Left ventricle myocardium inferior (tissue), 1 donor: ENCODE data around the gene RHOU. TPM values are rescaled to one million over a fixed set of nuclear protein-coding genes. Genes with fewer than 3 reads are reported as not detected.

Experiments used
- DNase-seq: peaks from one replicate; pipeline ENCODE4 v3.0.0-alpha.2; 2020
- H3K27ac ChIP-seq: fragments of 200-600 bp; replicated peaks from 2 replicates; pipeline ENCODE4 v1.8.0; 2021
- H3K27me3 ChIP-seq: fragments of 200-600 bp; 2 replicates; pipeline ENCODE4 v1.8.0; 2021; ENCODE audit warnings: low read depth
- H3K36me3 ChIP-seq: fragments of 200-600 bp; 2 replicates; pipeline ENCODE4 v1.8.0; 2021
- H3K4me1 ChIP-seq: fragments of 200-600 bp; 2 replicates; pipeline ENCODE4 v1.8.0; 2021
- H3K4me3 ChIP-seq: fragments of 200-600 bp; 2 replicates; pipeline ENCODE4 v1.8.0; 2021; ENCODE audit warnings: mild to moderate bottlenecking, moderate library complexity
- H3K9me3 ChIP-seq: fragments of 200-600 bp; replicated peaks from 2 replicates; pipeline ENCODE4 v1.8.0; 2021
- CTCF ChIP-seq: fragments of 200-600 bp; IDR thresholded peaks from 2 replicates; pipeline ENCODE4 v1.8.0; 2021; ENCODE audit warnings: antibody characterized with exemption, mild to moderate bottlenecking, borderline replicate concordance
- intact Hi-C: fragments of 100-400 bp; cut with micrococcal nuclease; formaldehyde crosslinking; loops from one replicate; pipeline ENCODE4 v1.11.0; 2022
- total RNA-seq: library from RNA; stranded (reverse); fragmentation: NEBNext Ultra II Directional; extraction: Animal tissue kit (Norgen Biotek cat#: 25700); gene quantifications from one replicate; pipeline ENCODE4 v1.2.1, GENCODE V29; 2021
- donor health status: DM: no; HTN: yes; CAD: no; lungs with severe emphysema.

The RHOU gene
- total RNA-seq, 1 donor from 2014 or later: 5.1 TPM

GRCh38 chr1:228794173-228794572 is 58.9 kb downstream of the RHOU start:
- DNase-seq: no peak
- no peak for TF ChIP-seq CTCF
- intact Hi-C loops: no loop called here
- H3K9me3 ChIP-seq: peaks cover 6% of the 10 kb centered on the region
- H3K27ac ChIP-seq: no peak overlapping the region
- no peaks in the 10 kb centered on the region for H3K36me3 ChIP-seq
- H3K4me1 ChIP-seq: no peaks in the 10 kb centered on the region
- peaks cover 58% of the 10 kb centered on the region for H3K27me3 ChIP-seq
- no peak overlapping the region for H3K4me3 ChIP-seq

GRCh38 chr1:228794810-228795209 is 59.5 kb downstream of the RHOU start:
- Histone ChIP-seq H3K4me1 (no peaks in the 10 kb centered on the region), H3K27ac (no peak overlapping the region), H3K4me3 (no peak overlapping the region), H3K27me3 (peaks cover 58% of the 10 kb centered on the region), H3K9me3 (peaks cover 6% of the 10 kb centered on the region), H3K36me3 (no peaks in the 10 kb centered on the region)
- intact Hi-C loops: no loop called here
- DNase-seq: no peak
- no peak for TF ChIP-seq CTCF

- no peak overlapping the region for H3K4me3 ChIP-seq
- no peak for DNase-seq
- H3K36me3 ChIP-seq: no peaks in the 10 kb centered on the region
- H3K27me3 ChIP-seq: peaks cover 54% of the 10 kb centered on the region
- H3K27ac ChIP-seq: no peak overlapping the region
- H3K9me3 ChIP-seq: peaks cover 6% of the 10 kb centered on the region
- no peak for TF ChIP-seq CTCF
- intact Hi-C loops: no loop called here
- H3K4me1 ChIP-seq: no peaks in the 10 kb centered on the region
Measured at GRCh38 chr1:228795596-228795995, 60.3 kb downstream of the RHOU start.

Other genes with a start within 250 kb of the RHOU start
- gene RNF187, start 248.1 kb upstream of the RHOU start, total RNA-seq: 79.5 TPM